Measurements from ENCODE around the gene SLC25A47.
"Not testable (repeated sequence)": the region's sequence is repeated elsewhere in the genome, so short reads cannot be mapped to it uniquely, and the experiment has no call there.

The SLC25A47 gene

GRCh38 chr14:100323121-100323941 lies at the start of gene SLC25A47:
Gene SLC25A47 (plus strand): TSS chr14:100323339. CDS start chr14:100323415, 76 bp downstream.
- no peak for DNase-seq

GRCh38 chr14:100274250-100274649 lies 48.9 kb upstream of the SLC25A47 start:
- no peak for DNase-seq

GRCh38 chr14:100275214-100275613 lies 47.9 kb upstream of the SLC25A47 start:
- DNase-seq: peak in 1 of 3 donors; percentile 19

- peak in 2 of 3 donors; percentile 34 to 38 for DNase-seq
Observed at GRCh38 chr14:100278702-100279101, 44.4 kb upstream of the SLC25A47 start.

- no peak for DNase-seq
Observed at GRCh38 chr14:100279133-100279532, 44.0 kb upstream of the SLC25A47 start.

GRCh38 chr14:100279563-100279962 lies 43.6 kb upstream of the SLC25A47 start:
- DNase-seq: no peak

GRCh38 chr14:100281286-100282082 lies 41.7 kb upstream of the SLC25A47 start:
- DNase-seq: no peak

GRCh38 chr14:100282083-100282350 lies 41.1 kb upstream of the SLC25A47 start:
- DNase-seq: no peak

GRCh38 chr14:100282766-100283419 lies 40.2 kb upstream of the SLC25A47 start:
- DNase-seq: no peak

GRCh38 chr14:100283436-100283835 lies 39.7 kb upstream of the SLC25A47 start:
- not testable (repeated sequence) for DNase-seq

GRCh38 chr14:100283984-100284881 lies 38.9 kb upstream of the SLC25A47 start:
- no peak for DNase-seq

- DNase-seq: peak; percentile 79 to 94 (median 86)
Observed at GRCh38 chr14:100285021-100285912, 37.9 kb upstream of the SLC25A47 start.

GRCh38 chr14:100285913-100286400 lies 37.2 kb upstream of the SLC25A47 start:
- no peak for DNase-seq

- no peak for DNase-seq
Observed at GRCh38 chr14:100286484-100287191, 36.5 kb upstream of the SLC25A47 start.

GRCh38 chr14:100287202-100287997 lies 35.7 kb upstream of the SLC25A47 start:
- no peak for DNase-seq

- DNase-seq: not testable (repeated sequence)
Observed at GRCh38 chr14:100287998-100288295, 35.2 kb upstream of the SLC25A47 start.

GRCh38 chr14:100288382-100289185 lies 34.6 kb upstream of the SLC25A47 start:
- DNase-seq: no peak

- no peak for DNase-seq
Observed at GRCh38 chr14:100289916-100290606, 33.1 kb upstream of the SLC25A47 start.
